HepG2 (cell line): ENCODE results near the gene KIAA0232. TPM values are rescaled to one million over a fixed set of nuclear protein-coding genes. Genes with fewer than 3 reads are reported as not detected.
A peak's percentile ranks its signal among the peaks of the same experiment; 100 is the strongest.

Source experiments
- ADNP ChIP-seq: sonication (generic); formaldehyde crosslinking; IDR thresholded peaks from 2 replicates; pipeline ENCODE4 v1.4.0; 2020; ENCODE audit warnings: missing genetic modification reagents
- ARID4A ChIP-seq: sonication (generic); formaldehyde crosslinking; IDR thresholded peaks from 2 replicates; pipeline ENCODE4 v1.5.0; 2020; ENCODE audit warnings: mild to moderate bottlenecking, missing genetic modification reagents, borderline replicate concordance
- ARID5B ChIP-seq: IDR thresholded peaks from 2 replicates; pipeline ENCODE4 v1.4.0; 2020; ENCODE audit warnings: mild to moderate bottlenecking, missing genetic modification reagents
- ATF7-NPFF ChIP-seq: sonication (generic); formaldehyde crosslinking; IDR thresholded peaks from 2 replicates; pipeline ENCODE4 v1.8.1; 2023; ENCODE audit warnings: mild to moderate bottlenecking, low read depth, missing genetic modification reagents, moderate library complexity
- ERF ChIP-seq: IDR thresholded peaks from 2 replicates; pipeline ENCODE4 v1.6.1; 2018; ENCODE audit warnings: missing biosample characterization, missing genetic modification reagents
- FOXA3 ChIP-seq: IDR thresholded peaks from 2 replicates; pipeline ENCODE4 v1.6.1; 2016; ENCODE audit warnings: missing genetic modification reagents, missing compliant biosample characterization
- HINFP ChIP-seq: sonication (generic); formaldehyde crosslinking; IDR thresholded peaks from 2 replicates; pipeline ENCODE4 v1.4.0; 2020; ENCODE audit warnings: low read depth, mild to moderate bottlenecking, missing genetic modification reagents
- NFYC ChIP-seq: IDR thresholded peaks from 2 replicates; pipeline ENCODE4 v1.6.1; 2016; ENCODE audit warnings: missing genetic modification reagents, missing compliant biosample characterization
- NRL ChIP-seq: sonication (generic); formaldehyde crosslinking; IDR thresholded peaks from 2 replicates; pipeline ENCODE4 v1.5.0; 2020; ENCODE audit warnings: missing genetic modification reagents, mild to moderate bottlenecking, moderate library complexity, borderline replicate concordance
- TARDBP ChIP-seq: sonication (generic); formaldehyde crosslinking; IDR thresholded peaks from 2 replicates; pipeline ENCODE4 v1.8.0; 2022; ENCODE audit warnings: mild to moderate bottlenecking, missing genetic modification reagents
- ZBTB8A ChIP-seq: sonication (generic); formaldehyde crosslinking; IDR thresholded peaks from 2 replicates; pipeline ENCODE4 v1.4.0; 2020; ENCODE audit warnings: mild to moderate bottlenecking, low read depth, missing genetic modification reagents, borderline replicate concordance
- polyA plus RNA-seq, 8 experiments: library from polyadenylated mRNA; depleted of rRNA in 3 of 8; stranded (reverse) in 7 of 8; unstranded in 1 of 8; fragments of >200 nt; fragmentation: Illumina TruSeq in 4 of 8; extraction: Trizol in 4 of 8; gene quantifications; 2 replicates each; pipeline versions ENCODE4 v1.2.1 to v1.2.3, GENCODE V29; 2011 to 2016; ENCODE audit warnings: low read depth in 4 of 8, missing spikeins in 1 of 8, mixed read lengths in 1 of 8; ENCODE audit not compliant: insufficient read depth in 1 of 8
- total RNA-seq, 5 experiments: library from RNA; depleted of rRNA; stranded (reverse); fragments of >200 nt; fragmentation: Illumina TruSeq; extraction: Trizol; gene quantifications; 2 replicates each; pipeline ENCODE4 v1.2.3, GENCODE V29; 2016; ENCODE audit warnings: low read depth in 1 of 5
- TF ChIP-seq, protein P1 (sequence below): sonication (generic); formaldehyde crosslinking; IDR thresholded peaks from 2 replicates; pipeline ENCODE4 v1.5.0; 2020; ENCODE audit warnings: missing genetic modification reagents
- TF ChIP-seq, protein P2 (sequence below): sonication (generic); formaldehyde crosslinking; IDR thresholded peaks from 2 replicates; pipeline ENCODE4 v1.8.0; 2022; ENCODE audit warnings: missing genetic modification reagents, mild to moderate bottlenecking, moderate library complexity, borderline replicate concordance
- TF ChIP-seq, protein P3 (sequence below): sonication (generic); formaldehyde crosslinking; IDR thresholded peaks from 2 replicates; pipeline ENCODE4 v1.5.0; 2020; ENCODE audit warnings: missing genetic modification reagents

KIAA0232 gene
- total and polyA plus RNA-seq, 2 of the 13 experiments (the other 11 are each of a cell fraction or from before 2014, with no cell fraction given), result 7.8 to 17.1 TPM

GRCh38 chr4:6753103-6753560 is 29.4 kb upstream of the KIAA0232 start (continued):
- 0 out of 2 replicates have a peak, but pooled peaks have one; percentile 14 for TF ChIP-seq ADNP
- TF ChIP-seq TARDBP, result peak; percentile 74
- TF ChIP-seq ZBTB8A (CRISPR knock-in tag), result no peak
- peak; percentile 67; the same call in 1 of the 2 replicates for TF ChIP-seq ARID4A (CRISPR knock-in tag)
- peak; percentile 52 for TF ChIP-seq ERF (CRISPR knock-in tag)
- TF ChIP-seq NRL (CRISPR knock-in tag), result peak; percentile 70; the same call in 1 of the 2 replicates
- TF ChIP-seq NFYC (CRISPR knock-in tag), result 0 out of 2 replicates have a peak, but pooled peaks have one; percentile 42
- TF ChIP-seq, protein P1, sequence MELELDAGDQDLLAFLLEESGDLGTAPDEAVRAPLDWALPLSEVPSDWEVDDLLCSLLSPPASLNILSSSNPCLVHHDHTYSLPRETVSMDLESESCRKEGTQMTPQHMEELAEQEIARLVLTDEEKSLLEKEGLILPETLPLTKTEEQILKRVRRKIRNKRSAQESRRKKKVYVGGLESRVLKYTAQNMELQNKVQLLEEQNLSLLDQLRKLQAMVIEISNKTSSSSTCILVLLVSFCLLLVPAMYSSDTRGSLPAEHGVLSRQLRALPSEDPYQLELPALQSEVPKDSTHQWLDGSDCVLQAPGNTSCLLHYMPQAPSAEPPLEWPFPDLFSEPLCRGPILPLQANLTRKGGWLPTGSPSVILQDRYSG (CRISPR knock-in tag), result no peak
- 0 out of 2 replicates have a peak, but pooled peaks have one; percentile 31 for TF ChIP-seq ATF7-NPFF (CRISPR knock-in tag)
- TF ChIP-seq, protein P2, sequence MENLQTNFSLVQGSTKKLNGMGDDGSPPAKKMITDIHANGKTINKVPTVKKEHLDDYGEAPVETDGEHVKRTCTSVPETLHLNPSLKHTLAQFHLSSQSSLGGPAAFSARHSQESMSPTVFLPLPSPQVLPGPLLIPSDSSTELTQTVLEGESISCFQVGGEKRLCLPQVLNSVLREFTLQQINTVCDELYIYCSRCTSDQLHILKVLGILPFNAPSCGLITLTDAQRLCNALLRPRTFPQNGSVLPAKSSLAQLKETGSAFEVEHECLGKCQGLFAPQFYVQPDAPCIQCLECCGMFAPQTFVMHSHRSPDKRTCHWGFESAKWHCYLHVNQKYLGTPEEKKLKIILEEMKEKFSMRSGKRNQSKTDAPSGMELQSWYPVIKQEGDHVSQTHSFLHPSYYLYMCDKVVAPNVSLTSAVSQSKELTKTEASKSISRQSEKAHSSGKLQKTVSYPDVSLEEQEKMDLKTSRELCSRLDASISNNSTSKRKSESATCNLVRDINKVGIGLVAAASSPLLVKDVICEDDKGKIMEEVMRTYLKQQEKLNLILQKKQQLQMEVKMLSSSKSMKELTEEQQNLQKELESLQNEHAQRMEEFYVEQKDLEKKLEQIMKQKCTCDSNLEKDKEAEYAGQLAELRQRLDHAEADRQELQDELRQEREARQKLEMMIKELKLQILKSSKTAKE (CRISPR knock-in tag), result peak; percentile 74; the same call in 1 of the 2 replicates
- TF ChIP-seq HINFP (CRISPR knock-in tag), result peak; percentile 87
- TF ChIP-seq, protein P3, sequence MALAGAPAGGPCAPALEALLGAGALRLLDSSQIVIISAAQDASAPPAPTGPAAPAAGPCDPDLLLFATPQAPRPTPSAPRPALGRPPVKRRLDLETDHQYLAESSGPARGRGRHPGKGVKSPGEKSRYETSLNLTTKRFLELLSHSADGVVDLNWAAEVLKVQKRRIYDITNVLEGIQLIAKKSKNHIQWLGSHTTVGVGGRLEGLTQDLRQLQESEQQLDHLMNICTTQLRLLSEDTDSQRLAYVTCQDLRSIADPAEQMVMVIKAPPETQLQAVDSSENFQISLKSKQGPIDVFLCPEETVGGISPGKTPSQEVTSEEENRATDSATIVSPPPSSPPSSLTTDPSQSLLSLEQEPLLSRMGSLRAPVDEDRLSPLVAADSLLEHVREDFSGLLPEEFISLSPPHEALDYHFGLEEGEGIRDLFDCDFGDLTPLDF (CRISPR knock-in tag), result peak; percentile 22; the same call in 1 of the 2 replicates
- peak; percentile 42; the same call in 1 of the 2 replicates for TF ChIP-seq FOXA3 (CRISPR knock-in tag)
- TF ChIP-seq ARID5B (CRISPR knock-in tag), result peak; percentile 82
